ENCODE measurements around the gene PHC3.

DNA sequence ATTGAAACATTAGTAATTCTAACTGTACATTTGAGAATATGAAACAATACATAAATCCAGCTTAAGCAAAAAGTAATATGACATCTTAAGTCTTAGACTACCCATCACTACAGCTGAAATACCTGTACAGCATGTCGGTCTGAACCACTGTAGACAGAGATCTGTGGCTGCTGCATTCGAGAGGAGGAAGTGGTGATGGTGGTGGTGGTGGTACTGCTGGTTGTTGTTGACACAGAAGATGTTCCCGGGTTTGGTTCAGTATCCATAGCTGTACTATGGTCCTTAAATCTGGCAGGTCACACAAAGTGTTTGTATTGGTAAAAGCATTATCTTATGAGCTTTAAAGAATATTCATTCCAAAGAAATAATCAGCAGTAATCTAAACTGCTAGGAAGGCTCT, 2.9 kb downstream of the PHC3 start:
- TF ChIP-seq, protein P1, sequence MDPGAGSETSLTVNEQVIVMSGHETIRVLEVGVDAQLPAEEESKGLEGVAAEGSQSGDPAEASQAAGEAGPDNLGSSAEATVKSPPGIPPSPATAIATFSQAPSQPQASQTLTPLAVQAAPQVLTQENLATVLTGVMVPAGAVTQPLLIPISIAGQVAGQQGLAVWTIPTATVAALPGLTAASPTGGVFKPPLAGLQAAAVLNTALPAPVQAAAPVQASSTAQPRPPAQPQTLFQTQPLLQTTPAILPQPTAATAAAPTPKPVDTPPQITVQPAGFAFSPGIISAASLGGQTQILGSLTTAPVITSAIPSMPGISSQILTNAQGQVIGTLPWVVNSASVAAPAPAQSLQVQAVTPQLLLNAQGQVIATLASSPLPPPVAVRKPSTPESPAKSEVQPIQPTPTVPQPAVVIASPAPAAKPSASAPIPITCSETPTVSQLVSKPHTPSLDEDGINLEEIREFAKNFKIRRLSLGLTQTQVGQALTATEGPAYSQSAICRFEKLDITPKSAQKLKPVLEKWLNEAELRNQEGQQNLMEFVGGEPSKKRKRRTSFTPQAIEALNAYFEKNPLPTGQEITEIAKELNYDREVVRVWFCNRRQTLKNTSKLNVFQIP (CRISPR knock-in tag; IDR thresholded peaks at IDR 0.05; ENCODE audit: borderline replicate concordance, low read depth), result no peak
- TF ChIP-seq ARNTL (CRISPR knock-in tag; IDR thresholded peaks at IDR 0.05; ENCODE audit: borderline replicate concordance, low read depth) (no peak), PATZ1 (CRISPR knock-in tag; IDR thresholded peaks at IDR 0.05; ENCODE audit: borderline replicate concordance) (no peak), ZNF8 (CRISPR knock-in tag; IDR thresholded peaks at IDR 0.05) (no peak), ESRRG (CRISPR knock-in tag; IDR thresholded peaks at IDR 0.05) (no peak), TCF4 (CRISPR knock-in tag; IDR thresholded peaks at IDR 0.05; ENCODE audit: borderline replicate concordance) (no peak), ZFP3 (CRISPR knock-in tag; IDR thresholded peaks at IDR 0.05) (no peak), ZNF70 (CRISPR knock-in tag; IDR thresholded peaks at IDR 0.05) (no peak), CREB5 (CRISPR knock-in tag; IDR thresholded peaks at IDR 0.05; ENCODE audit: low read depth) (no peak), ZFP30 (CRISPR knock-in tag; IDR thresholded peaks at IDR 0.05) (no peak), ZNF565 (CRISPR knock-in tag; conservative IDR thresholded peaks at IDR 0.05; ENCODE audit: low read depth) (no peak), PPARA (CRISPR knock-in tag; IDR thresholded peaks at IDR 0.05; ENCODE audit: borderline replicate concordance) (no peak), BACH2 (CRISPR knock-in tag; IDR thresholded peaks at IDR 0.05; ENCODE audit: borderline replicate concordance) (no peak), TSHZ2 (CRISPR knock-in tag; IDR thresholded peaks at IDR 0.05) (no peak)

Data from SK-N-SH treated with all-trans-retinoic acid at 6 μM for 48 hours (cell line).